HG03342 (cell line): ENCODE results near the gene EDN2.

Source experiments
- ATAC-seq: cut with Tn5 transposase; IDR thresholded peaks from one replicate; pipeline ENCODE4 v1.9.1; 2021; ENCODE audit warnings: mild to moderate bottlenecking, moderate library complexity; ENCODE audit not compliant: unreplicated experiment

The EDN2 gene

GRCh38 chr1:41484402-41485241 is at the start of gene EDN2:
TSS of gene EDN2 (minus strand) at chr1:41484683. CDS start at chr1:41484601, 82 bp downstream.
- no peak for ATAC-seq

- ATAC-seq, result no peak
Observed at GRCh38 chr1:41533731-41534080, 49.2 kb upstream of the EDN2 start.

DNA sequence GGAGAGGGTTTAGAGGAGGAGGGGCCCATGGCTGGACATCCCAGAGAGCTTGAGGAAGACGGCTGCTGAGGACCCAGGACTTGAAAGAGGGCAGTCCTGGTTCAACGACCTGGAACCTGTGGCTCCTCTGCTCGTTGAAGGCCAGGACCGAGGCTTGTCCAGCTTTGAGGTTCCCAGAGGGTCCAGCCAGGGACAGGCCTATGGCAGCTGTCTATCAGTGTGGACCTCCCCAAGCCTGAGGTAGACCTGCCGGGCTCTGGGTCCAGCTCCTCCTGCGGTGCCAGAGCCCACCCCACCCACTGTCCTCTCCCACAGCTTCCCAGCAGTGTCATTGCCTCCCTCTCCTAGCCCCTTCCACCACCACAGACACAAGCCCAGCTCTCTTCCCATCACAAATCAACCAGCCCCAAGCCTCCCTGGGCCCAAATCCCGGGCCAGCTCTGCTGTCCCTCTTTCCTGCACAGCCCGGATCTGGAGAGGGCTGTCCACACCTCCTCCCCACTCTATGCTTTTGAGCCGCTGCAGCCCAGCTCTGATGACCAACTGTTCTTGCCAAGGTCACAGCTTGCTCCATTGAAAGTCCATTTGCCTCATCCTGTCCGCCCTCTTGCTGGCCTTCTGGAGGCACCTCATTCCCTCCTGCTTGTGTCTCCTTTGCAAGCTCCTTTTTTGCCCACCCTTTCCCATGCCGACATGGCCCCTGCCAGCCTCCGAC is 48.7 kb upstream of the EDN2 start:
- ATAC-seq, result no peak

DNA sequence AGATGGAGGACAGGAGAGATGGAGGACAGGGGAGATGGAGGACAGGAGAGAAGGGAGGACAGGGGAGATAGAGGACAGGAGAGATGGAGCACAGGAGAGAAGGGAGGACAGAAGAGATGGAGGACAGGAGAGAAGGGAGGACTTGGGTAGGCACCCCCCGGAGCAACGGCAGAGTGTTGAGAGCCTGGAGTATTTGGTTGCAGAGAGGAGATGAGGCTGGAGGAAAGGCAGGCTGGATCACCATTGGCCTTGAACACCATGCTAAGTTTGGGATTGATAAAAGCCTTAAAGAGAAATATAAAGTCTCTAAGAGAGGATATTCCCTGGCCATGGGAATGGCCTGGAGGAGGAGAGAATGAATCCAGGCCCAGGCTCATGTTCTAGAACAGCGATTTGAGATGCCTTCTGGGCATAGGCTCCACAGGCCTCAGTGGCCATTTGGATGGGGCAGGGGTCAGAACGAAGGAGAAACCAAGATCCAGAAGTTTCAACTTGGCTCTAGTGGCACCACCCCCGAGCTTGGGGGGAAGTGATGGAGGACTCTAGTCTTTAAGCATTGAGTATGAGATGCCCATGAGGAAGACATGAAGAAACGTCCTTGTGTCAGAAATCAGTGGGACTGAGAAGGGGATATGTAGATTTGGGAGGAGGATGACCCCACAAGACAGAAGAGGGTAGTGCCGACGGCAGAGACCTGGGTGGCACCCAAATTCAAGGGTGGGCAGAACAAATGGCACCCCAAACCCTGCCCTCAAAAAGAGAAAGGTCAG is 47.9 kb upstream of the EDN2 start:
- ATAC-seq, result no peak

GRCh38 chr1:41530411-41530810 is 45.9 kb upstream of the EDN2 start:
- no peak for ATAC-seq

DNA sequence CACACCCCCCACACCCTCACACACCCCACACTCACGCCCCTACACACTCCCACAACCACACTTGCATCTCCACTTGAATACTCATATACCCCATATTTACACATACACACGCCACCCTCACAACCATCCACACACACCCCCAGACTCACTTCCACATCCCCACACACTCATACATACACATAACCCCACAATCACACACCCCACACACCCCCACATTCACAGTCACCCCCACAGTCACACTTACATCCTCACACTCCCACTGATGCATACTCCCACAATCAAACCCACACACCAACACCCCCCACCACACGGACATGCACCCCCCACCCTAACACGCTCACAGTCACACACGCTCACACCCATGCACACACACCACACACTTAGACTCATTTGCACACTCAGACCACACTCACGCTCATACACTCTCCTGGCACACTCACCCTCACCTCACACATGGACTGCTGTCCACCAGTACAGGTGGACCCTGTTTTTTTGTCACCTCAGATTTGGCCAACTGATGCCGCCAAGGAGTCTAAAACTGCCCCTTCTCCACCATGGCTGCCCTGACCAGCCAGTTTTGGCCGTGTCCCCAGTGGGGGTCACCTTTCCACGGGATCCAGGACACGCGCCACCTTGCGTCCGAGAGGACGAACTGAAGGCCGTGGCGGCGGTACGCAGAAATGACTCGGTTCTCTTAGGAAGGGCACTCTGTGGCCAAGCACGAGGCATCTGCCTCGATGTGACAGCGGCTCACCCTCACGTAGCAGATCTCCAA is 45.3 kb upstream of the EDN2 start:
- no peak for ATAC-seq

- no peak for ATAC-seq
Observed at GRCh38 chr1:41528726-41529605, 44.5 kb upstream of the EDN2 start.

- ATAC-seq, result no peak
Observed at GRCh38 chr1:41528106-41528505, 43.6 kb upstream of the EDN2 start.

DNA sequence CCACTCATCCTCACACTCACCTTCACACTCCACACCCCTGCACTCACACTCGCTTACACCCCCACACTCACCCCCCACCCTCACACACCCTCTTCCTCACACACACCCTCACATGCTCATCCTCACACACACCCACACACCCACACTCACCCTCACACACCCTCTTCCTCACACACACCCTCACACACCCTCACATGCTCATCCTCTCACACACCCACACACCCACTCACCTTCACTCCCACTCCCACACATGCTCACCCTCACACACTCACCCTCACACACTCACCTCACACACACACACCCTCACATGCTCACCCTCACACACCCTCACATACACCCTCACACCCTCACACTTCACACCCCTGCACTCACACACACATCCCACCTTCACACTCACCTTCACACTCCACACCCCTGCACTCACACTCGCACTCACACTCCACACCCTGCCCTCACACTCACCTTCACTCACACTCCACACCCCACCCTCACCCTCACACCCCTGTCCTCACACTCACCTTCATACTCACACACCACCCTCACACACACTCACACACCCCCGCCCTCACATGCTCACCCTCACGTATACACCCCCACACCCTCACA is 42.6 kb upstream of the EDN2 start:
- no peak for ATAC-seq

DNA sequence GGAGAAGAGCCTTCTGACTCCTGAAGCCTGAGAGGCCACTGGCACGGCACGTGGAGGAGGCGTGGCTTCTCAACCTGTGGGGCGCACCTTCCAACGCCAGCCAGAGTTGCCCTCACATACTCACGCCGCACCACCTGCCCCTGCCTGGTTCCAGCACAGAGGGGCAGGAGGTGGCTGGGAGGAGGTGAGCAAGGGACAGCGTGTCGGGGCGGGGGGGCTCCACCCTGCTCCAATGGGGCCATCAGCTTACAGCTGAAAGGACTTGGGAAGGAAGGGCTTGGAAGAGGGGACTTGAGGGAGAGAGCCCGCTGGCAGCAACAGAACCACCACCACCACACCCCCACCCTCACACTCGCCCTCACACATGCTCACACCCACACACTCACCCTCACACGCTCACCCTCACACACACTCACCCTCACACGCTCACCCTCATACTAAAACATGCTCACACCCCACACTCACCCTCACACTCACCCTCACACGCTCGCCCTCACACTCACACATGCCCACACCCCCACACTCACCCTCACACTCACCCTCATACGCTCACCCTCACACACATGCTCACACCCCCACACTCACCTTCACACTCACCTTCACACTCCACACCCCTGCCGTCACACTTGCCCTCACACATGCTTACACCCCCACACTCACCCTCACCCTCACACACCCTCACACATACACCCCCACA is 41.6 kb upstream of the EDN2 start:
- no peak for ATAC-seq

DNA sequence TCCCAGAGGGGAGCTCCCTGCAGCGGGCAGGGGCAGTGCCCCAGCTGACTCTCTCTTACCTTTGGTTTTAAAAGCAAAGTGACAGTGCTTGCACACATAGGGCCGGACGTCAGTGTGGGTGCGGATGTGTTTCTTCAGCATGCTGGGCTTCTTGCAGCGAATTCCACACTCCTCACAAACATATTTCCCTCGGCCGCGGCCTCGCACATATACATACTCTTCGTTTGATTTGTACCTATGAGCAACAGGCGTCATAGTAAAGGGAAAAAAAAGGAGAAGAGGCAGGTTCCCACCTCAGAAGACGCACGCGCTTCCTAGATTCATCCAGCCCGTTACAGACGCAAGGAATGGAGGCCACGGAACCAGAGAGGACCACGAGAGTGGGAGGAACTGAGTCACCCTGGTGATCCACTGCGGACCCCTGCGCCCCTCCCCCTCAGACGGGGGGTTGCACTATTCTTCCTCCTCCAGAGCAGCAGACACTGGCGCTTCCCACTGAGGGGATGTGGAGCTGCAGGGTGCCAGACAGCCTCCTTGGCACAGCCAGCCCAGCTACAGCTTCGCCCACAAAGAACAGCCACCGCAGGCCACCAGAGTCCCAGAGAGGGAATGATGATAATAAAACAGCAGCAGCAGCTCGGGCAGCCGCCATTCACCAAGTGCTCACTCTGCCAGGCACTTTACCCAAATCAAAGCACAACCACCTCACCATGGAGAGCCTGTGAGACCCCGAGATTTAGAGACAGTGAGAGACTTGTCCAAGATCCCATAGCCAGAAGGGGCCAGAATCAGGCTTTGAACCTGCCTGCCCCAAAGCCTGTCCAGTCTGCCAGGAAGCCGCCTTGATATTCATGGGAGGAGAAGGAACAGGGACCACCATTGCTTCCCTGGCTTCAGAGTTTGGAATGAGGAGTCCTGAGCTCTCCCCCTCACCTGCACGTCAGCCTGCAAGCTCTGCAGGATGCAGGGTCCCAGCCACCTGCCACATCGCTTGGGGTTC is 40.5 kb upstream of the EDN2 start:
- ATAC-seq, result no peak

DNA sequence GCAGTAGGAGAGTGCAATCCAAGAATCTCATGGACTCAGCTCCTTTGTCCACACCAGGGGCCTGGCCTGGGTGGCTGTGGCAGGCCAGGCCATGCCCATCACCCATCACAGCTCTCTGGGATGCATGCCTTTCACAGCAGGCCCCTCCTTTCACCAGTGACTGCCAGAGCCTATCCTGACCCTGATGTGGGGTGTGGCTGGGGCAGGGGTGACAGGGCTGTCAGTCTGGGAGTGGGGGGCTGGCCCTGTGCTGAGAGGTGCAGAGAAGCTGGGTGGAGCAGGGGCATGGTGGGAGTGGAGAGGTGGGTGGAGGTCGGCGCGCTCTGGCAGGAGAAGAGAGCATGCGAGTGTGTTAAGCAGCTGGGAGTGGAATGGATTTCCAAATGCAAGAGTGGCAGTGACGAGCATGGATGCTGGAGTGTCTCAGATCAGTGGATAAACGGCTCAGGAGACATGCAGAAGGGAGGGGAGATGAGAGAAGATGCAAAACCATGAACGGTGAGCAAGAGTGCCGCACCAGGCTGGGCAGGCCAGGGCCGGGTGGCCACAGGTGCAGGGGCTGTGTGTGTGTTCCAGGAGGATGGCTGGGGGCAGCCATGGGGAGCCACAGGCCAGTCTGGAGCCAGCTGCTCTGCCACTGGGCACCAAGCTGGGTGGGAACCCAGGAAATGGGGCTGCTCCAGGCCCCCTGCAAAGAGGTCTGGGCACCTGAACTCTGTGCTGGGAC is 39.6 kb upstream of the EDN2 start:
- no peak for ATAC-seq

DNA sequence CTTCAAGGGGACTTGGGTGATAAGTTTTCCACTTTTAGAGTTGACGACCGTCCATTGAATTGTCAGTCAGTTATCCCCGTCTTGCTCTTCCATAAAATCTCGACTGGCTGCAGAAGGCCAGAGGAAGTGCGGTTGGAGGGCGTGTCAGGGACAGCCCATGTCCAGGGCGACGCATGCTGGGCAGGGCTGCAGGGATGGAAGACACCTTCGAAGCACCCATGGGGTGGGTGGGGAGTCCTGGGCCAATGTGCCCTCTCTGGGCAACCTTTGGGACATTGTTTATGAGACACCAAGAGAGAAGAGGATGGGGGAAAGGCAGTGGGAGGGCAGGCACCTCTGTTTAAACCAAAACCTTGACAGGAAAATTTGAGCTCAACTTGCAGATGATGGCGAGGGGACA is 38.6 kb upstream of the EDN2 start:
- no peak for ATAC-seq

GRCh38 chr1:41521766-41522165 is 37.3 kb upstream of the EDN2 start:
- ATAC-seq, result no peak

- no peak for ATAC-seq
Observed at GRCh38 chr1:41520951-41521752, 36.7 kb upstream of the EDN2 start.

DNA sequence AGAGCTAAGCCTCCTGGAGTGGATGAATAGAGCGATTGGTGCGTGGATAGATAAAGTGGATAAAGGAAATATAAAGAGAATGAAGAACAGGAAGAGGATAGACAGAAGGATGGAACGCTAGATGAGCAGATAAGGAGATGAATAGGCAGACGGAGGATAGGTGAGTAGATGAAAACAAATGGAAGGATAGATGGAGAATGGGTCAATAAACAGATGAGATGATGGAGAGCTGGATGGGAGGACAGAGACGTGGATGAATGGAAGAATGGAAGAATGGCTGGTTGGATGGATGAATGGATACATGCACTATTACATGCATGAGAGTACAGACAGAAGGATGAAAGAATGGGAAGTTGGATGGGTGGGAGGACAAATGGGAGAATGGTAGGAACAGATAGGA is 35.2 kb upstream of the EDN2 start:
- no peak for ATAC-seq
